ENCODE measurements around the gene OR5T3.

The OR5T3 gene

DNA sequence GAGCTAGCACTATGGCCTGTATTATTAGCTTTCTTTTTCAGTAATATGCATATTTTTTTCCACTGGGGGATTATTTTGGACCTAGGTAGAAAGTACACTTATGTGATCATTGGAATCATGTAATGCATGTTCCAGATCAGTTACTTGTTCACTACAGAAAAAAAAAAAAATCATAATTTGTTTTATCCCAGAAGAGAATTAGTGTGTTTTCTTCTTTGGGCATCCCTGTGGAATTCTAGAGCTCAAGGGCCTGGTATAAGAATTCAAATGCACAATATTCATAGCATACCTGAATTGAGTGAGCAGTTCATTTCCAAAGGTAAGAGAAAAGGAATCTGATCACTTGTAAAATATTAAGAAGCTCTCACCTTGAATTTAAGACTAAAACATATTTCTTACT is 21.8 kb downstream of the OR5T3 start, which contains the start of gene OR5T1:
OR5T1 (plus strand) TSS at position 301 of the 400 bp plus-strand sequence. CDS start 1,485 bp downstream, outside the sequence.
- Histone ChIP-seq H3K27me3 (no peaks in the 10 kb centered on the region), H3K9me3 (no peaks in the 10 kb centered on the region), H3K36me3 (no peaks in the 10 kb centered on the region), H3K4me1 (ENCODE audit: control insufficient read depth in 1 of 2, insufficient read depth in 1 of 2, low read depth in 1 of 2, low read length in 1 of 2) (no peaks in the 10 kb centered on the region), H3K27ac (no peak within 1 kb of the TSS), H3K4me3 (ENCODE audit: low read depth in 1 of 2, low read length in 1 of 2) (no peak within 1 kb of the TSS)
- TF ChIP-seq, protein P1, sequence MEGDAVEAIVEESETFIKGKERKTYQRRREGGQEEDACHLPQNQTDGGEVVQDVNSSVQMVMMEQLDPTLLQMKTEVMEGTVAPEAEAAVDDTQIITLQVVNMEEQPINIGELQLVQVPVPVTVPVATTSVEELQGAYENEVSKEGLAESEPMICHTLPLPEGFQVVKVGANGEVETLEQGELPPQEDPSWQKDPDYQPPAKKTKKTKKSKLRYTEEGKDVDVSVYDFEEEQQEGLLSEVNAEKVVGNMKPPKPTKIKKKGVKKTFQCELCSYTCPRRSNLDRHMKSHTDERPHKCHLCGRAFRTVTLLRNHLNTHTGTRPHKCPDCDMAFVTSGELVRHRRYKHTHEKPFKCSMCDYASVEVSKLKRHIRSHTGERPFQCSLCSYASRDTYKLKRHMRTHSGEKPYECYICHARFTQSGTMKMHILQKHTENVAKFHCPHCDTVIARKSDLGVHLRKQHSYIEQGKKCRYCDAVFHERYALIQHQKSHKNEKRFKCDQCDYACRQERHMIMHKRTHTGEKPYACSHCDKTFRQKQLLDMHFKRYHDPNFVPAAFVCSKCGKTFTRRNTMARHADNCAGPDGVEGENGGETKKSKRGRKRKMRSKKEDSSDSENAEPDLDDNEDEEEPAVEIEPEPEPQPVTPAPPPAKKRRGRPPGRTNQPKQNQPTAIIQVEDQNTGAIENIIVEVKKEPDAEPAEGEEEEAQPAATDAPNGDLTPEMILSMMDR (IDR thresholded peaks at IDR 0.05): no peak

DNA sequence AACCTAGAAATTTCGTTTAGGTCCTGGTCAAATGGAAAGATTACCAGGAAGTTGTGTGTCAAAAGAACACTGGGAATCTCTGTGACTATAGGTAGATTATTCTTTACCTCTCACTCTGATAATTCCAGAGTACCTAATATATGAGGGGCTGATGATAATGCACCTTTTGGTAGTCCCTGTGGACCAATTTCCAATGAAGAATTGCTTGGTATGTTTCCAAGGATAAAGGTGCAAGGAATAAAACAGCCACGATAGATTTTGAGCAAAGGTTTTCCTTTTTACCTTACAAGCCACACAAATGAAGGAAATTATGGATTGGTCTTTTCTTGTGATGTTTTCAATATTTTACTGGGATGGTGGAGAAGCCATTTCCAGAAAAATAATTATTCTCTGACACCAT is 40.1 kb downstream of the OR5T3 start, which contains the start of gene OR8H1:
OR8H1 (minus strand) TSS at position 101 of the 400 bp plus-strand sequence. CDS start 1,192 bp downstream, outside the sequence.
- no peaks in the 10 kb centered on the region for H3K27me3 ChIP-seq
- no peaks in the 10 kb centered on the region for H3K36me3 ChIP-seq
- H3K27ac ChIP-seq: no peak within 1 kb of the TSS
- H3K4me1 ChIP-seq (ENCODE audit: control insufficient read depth in 1 of 2, insufficient read depth in 1 of 2, low read depth in 1 of 2, low read length in 1 of 2): no peaks in the 10 kb centered on the region
- TF ChIP-seq, protein P1 (IDR thresholded peaks at IDR 0.05): no peak
- no peak within 1 kb of the TSS for H3K4me3 ChIP-seq (ENCODE audit: low read depth in 1 of 2, low read length in 1 of 2)
- no peaks in the 10 kb centered on the region for H3K9me3 ChIP-seq

GRCh38 chr11:56296898-56297297 is 44.8 kb downstream of the OR5T3 start:
- TF ChIP-seq, protein P1 (IDR thresholded peaks at IDR 0.05): no peak
- Histone ChIP-seq H3K36me3 (no peaks in the 10 kb centered on the region), H3K4me1 (ENCODE audit: control insufficient read depth in 1 of 2, insufficient read depth in 1 of 2, low read depth in 1 of 2, low read length in 1 of 2) (no peaks in the 10 kb centered on the region), H3K27ac (no peak overlapping the region), H3K9me3 (no peaks in the 10 kb centered on the region), H3K27me3 (no peaks in the 10 kb centered on the region), H3K4me3 (ENCODE audit: low read depth in 1 of 2, low read length in 1 of 2) (no peak overlapping the region)

All from neutrophil (primary cell).